IPS DF 6.9 (cell line): ENCODE results near the gene EXO1.

Source experiments
- DNase-seq: peaks from one replicate; pipeline ENCODE4 v3.0.0-alpha.2; 2013; ENCODE audit warnings: low read depth, low spot score
- H3K27ac ChIP-seq: one replicate; pipeline ENCODE4 v1.5.1; 2013; ENCODE audit warnings: low read length, control low read depth
- H3K27me3 ChIP-seq: 2 replicates; pipeline ENCODE4 v1.6.1; 2013; ENCODE audit warnings: mild to moderate bottlenecking, low read length; ENCODE audit not compliant: control insufficient read depth, insufficient read depth
- H3K36me3 ChIP-seq: 2 replicates; pipeline ENCODE4 v1.6.1; 2013; ENCODE audit warnings: low read length; ENCODE audit not compliant: control insufficient read depth, insufficient read depth
- H3K4me1 ChIP-seq: 2 replicates; pipeline ENCODE4 v1.6.1; 2013; ENCODE audit warnings: low read length; ENCODE audit not compliant: control insufficient read depth, insufficient read depth
- H3K4me3 ChIP-seq: 2 replicates; pipeline ENCODE4 v1.5.1; 2013; ENCODE audit warnings: mild to moderate bottlenecking, low read length
- H3K9me3 ChIP-seq: 2 replicates; pipeline ENCODE4 v1.6.1; 2013; ENCODE audit warnings: low read length, inconsistent platforms; ENCODE audit not compliant: control insufficient read depth, insufficient read depth
- WGBS: extraction: QIAGEN DNeasy Blood & Tissue Kit; methylation state at CpG from one replicate; pipeline ENCODE4 v1.1.7; 2013; ENCODE audit warnings: mixed read lengths, missing lambda C conversion rate; ENCODE audit not compliant: insufficient read length, insufficient coverage; 5-methylcytosine and 5-hydroxymethylcytosine counted together

Gene EXO1

DNA sequence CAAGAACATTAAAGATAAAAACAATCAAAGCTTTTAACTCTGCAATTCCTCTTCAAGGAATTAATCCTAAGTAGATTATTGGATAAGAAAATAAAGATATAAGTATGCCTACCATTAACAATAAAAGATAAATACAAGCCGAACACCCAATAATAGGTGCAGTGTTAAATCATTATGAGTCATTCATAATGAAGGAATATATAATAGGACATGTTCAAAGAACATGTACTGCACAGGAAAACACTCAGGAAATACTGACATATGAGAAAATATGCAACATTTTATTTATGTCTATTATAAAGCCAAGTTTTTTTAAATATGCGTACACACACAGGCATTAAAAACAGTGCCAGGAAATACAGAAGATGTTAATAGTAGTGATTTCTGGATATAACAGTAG is 11.1 kb upstream of the EXO1 start:
- H3K4me1 ChIP-seq: no peaks in the 10 kb centered on the region
- no peak overlapping the region for H3K4me3 ChIP-seq
- H3K36me3 ChIP-seq: no peaks in the 10 kb centered on the region
- no peak for DNase-seq
- H3K27ac ChIP-seq: no peak overlapping the region
- H3K27me3 ChIP-seq: no peaks in the 10 kb centered on the region
- no peaks in the 10 kb centered on the region for H3K9me3 ChIP-seq
- no CpG with 5 or more reads among the region's 2 CpGs for WGBS

DNA sequence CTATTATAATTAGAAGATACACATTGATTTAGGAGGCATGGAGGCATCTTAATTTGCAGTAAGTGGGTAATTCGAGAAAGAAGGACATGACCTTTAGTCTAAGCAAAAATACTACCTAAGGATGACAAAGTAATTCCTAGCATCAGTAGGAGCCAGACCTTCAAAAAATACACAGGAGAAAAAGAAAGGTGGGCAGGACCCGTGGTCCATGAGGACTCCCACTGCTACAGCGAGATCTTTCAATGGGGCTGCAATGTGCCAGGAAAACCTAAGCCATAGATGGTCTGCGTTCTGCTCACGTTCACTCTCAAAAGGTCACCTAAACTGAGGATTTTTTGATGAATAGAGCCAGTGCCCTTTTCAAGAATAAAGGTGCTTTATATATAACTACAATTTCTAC is 10.6 kb upstream of the EXO1 start:
- Histone ChIP-seq H3K9me3 (no peaks in the 10 kb centered on the region), H3K27me3 (no peaks in the 10 kb centered on the region), H3K4me1 (no peaks in the 10 kb centered on the region), H3K27ac (no peak overlapping the region), H3K36me3 (no peaks in the 10 kb centered on the region), H3K4me3 (no peak overlapping the region)
- no CpG with 5 or more reads among the region's 5 CpGs for WGBS
- DNase-seq: no peak

DNA sequence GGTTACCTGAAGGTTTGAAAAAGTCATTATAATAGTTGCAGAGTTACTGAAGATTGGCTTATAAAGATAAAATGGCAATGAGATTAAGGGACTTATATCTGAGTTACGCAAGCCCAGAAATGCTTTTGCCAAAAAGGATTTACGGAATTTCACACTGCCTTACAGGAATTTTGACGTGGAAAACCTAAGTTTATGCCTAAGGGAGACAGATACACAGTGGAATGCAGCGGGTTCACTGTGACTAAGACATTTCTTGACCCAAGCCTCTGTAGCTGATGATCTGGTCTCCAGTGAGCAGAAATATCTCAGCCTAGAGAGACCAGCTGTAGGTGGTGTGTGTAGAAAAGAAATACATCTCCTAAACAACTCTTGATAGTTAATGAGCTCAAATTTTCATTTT is 10.1 kb upstream of the EXO1 start:
- Histone ChIP-seq H3K4me1 (no peaks in the 10 kb centered on the region), H3K27me3 (no peaks in the 10 kb centered on the region), H3K9me3 (no peaks in the 10 kb centered on the region), H3K4me3 (no peak overlapping the region), H3K36me3 (no peaks in the 10 kb centered on the region), H3K27ac (no peak overlapping the region)
- no peak for DNase-seq
- no CpG with 5 or more reads among the region's 4 CpGs for WGBS

DNA sequence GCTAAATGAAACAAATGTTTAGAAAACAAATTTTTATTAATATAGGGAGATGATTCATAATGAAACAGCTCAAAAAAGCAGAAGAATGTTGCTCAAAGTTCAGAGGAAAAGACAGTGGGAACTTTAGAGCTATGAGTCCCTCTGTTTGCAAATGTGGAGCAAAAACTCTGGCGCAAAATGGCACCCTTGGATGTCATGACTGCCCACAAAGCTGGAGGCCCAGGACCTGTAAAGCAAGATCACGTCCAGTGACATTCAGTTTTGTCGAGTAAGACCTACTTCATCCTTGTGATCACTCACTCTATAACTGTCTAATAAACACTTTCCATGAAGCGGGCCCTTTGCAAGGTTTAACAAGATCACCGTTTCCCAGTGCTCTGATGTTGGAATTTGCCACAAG is 9.1 kb upstream of the EXO1 start:
- WGBS: no CpG with 5 or more reads among the region's 5 CpGs
- no peak for DNase-seq
- H3K36me3 ChIP-seq: no peaks in the 10 kb centered on the region
- H3K4me3 ChIP-seq: no peak overlapping the region
- H3K27ac ChIP-seq: no peak overlapping the region
- no peaks in the 10 kb centered on the region for H3K4me1 ChIP-seq
- H3K9me3 ChIP-seq: no peaks in the 10 kb centered on the region
- no peaks in the 10 kb centered on the region for H3K27me3 ChIP-seq

DNA sequence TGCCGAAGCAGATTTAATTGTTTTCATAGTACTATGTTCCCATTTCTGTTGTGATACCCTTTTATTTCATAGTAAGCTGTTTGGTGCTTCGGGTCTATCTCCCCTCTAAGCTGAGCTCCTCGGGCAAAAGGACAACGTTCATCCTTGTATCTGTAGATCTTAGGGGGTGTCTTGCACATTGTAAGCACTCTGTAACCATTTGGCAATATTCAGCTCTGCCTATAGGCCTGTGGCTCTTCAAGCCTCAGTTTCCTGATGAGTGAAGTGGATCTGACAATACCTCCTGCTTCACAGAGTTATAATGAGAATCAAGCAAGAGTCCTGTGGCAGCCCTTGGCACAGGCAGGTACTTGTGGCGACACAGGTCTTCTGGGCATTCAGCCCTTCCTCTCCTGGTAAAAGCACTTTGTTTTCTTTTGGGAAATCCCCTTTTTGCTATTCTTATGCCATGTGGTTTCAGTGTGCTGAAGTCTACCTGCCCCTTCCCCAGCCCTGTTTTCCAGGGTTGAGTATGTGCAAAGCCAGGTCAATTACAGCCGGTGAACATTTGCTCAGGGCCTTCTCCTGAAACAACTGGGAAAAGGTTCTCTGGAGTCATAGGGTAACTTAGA is 8.5 kb upstream of the EXO1 start:
- no CpG with 5 or more reads among the region's 6 CpGs for WGBS
- no peak for DNase-seq
- no peaks in the 10 kb centered on the region for H3K9me3 ChIP-seq

DNA sequence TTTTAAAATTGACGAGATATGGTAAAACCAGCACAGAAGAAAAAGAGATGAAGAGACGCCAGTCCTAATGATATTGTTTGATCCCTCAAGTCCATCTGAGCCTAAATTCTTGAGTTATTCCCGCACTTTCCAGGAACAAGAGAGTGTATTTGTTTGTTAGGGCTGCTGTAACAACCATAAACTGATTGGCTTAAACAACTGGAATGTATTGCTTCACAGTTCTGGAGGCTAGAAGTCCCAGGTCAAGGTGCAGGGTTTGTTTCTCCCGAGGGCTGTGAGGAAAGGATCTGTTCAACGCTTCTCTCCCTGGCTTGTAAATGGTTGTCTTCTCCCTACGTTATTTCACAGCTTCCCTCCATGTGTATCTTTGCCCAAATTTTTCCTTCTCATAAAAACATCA is 7.8 kb upstream of the EXO1 start:
- Histone ChIP-seq H3K4me3 (no peak overlapping the region), H3K9me3 (no peaks in the 10 kb centered on the region), H3K27me3 (no peaks in the 10 kb centered on the region), H3K36me3 (no peaks in the 10 kb centered on the region), H3K4me1 (no peaks in the 10 kb centered on the region), H3K27ac (no peak overlapping the region)
- DNase-seq: no peak
- no CpG with 5 or more reads among the region's 6 CpGs for WGBS

More for the DNA sequence above, 8.5 kb upstream of the EXO1 start:
- Histone ChIP-seq H3K4me3 (no peak overlapping the region), H3K27ac (no peak overlapping the region), H3K36me3 (no peaks in the 10 kb centered on the region), H3K27me3 (no peaks in the 10 kb centered on the region), H3K4me1 (no peaks in the 10 kb centered on the region)

DNA sequence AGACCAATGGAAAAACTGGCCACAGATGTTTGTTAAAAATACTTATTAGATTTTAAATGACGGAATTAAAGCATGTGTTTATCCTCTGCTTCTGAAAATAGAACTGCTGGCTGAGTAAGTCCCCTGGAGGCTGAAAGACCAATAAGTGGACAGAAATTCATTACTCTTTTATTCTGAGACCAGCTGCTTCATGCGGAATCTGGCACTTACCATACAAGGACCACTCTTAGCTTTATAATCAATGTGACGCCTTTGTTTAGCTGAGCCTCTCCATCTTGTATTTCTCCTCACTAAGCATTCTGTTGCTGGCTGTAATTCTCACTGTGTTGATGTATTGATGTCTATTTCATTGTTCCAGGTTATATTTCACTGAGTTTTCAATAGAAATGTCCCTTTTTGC is 6.3 kb upstream of the EXO1 start:
- Histone ChIP-seq H3K27me3 (no peaks in the 10 kb centered on the region), H3K4me1 (no peaks in the 10 kb centered on the region), H3K4me3 (no peak overlapping the region), H3K36me3 (no peaks in the 10 kb centered on the region), H3K27ac (no peak overlapping the region), H3K9me3 (no peaks in the 10 kb centered on the region)
- DNase-seq: no peak
- no CpG with 5 or more reads among the region's 3 CpGs for WGBS

DNA sequence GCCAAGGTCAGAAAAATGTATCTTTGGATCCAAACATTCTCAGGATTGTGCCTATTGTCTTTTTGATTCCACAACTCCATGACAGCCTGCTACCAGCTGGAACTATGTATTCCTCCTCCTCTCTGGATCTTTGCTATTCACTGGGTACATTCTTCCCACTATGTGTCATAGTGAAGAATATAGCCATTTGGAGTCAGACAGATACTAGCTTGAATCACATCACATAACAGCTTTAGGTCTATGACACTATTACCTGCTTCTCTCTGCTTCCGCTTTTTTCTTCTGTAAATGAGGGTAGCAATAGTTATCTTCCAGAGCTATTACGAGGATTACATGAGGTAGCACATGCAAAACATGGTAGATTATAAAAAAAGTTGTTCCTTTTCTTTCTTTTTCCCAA is 5.4 kb upstream of the EXO1 start:
- DNase-seq: no peak
- H3K4me3 ChIP-seq: no peak overlapping the region
- no peaks in the 10 kb centered on the region for H3K9me3 ChIP-seq
- WGBS: no CpG with 5 or more reads among the region's 2 CpGs
- no peaks in the 10 kb centered on the region for H3K27me3 ChIP-seq
- H3K36me3 ChIP-seq: no peaks in the 10 kb centered on the region
- no peak overlapping the region for H3K27ac ChIP-seq
- no peaks in the 10 kb centered on the region for H3K4me1 ChIP-seq

DNA sequence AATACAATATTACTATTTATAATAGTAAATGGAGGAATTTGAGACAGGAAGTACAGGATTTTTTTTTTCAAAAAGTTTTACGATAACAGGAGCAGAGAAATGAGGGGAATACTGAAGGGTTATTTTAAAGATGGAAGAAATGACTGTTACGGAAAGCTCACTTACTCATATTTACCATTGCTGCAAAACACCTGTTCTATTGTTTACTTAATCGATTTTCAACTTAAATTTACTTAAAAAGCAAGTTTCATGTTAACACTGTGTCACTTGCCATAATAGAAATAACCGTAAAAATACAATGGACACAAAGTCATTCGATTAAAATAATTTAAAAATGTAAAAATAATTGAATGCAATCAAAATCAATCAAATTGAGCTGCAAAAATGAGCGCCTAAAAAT is 3.4 kb upstream of the EXO1 start:
- no peaks in the 10 kb centered on the region for H3K4me1 ChIP-seq
- no peaks in the 10 kb centered on the region for H3K36me3 ChIP-seq
- H3K4me3 ChIP-seq: no peak overlapping the region
- H3K9me3 ChIP-seq: no peaks in the 10 kb centered on the region
- no peaks in the 10 kb centered on the region for H3K27me3 ChIP-seq
- no peak for DNase-seq
- no peak overlapping the region for H3K27ac ChIP-seq
- WGBS: 100% methylated on average over 1 of the region's 6 CpGs

DNA sequence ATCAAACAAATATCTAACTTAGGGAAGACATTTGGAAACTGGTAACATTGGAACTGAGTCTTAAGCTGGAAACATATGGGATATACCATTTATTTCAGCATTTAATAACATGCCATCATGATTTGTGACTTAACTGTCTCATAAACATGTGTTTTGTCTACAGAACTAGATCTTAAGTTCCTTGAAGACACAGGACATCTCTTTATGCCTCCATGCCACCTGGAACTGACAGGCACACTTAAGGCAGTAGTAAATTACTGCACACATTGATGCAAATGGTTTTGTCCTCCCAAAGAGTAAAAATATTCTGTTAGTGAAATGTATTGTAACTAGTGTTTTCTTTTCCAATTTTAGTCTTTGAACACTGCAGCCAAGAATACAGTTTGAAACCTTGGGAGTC is 1.6 kb upstream of the EXO1 start:
- H3K27me3 ChIP-seq: no peaks in the 10 kb centered on the region
- H3K9me3 ChIP-seq: no peaks in the 10 kb centered on the region
- no peak overlapping the region for H3K27ac ChIP-seq
- no peak for DNase-seq
- H3K4me1 ChIP-seq: no peaks in the 10 kb centered on the region
- H3K4me3 ChIP-seq: no peak overlapping the region
- no peaks in the 10 kb centered on the region for H3K36me3 ChIP-seq

DNA sequence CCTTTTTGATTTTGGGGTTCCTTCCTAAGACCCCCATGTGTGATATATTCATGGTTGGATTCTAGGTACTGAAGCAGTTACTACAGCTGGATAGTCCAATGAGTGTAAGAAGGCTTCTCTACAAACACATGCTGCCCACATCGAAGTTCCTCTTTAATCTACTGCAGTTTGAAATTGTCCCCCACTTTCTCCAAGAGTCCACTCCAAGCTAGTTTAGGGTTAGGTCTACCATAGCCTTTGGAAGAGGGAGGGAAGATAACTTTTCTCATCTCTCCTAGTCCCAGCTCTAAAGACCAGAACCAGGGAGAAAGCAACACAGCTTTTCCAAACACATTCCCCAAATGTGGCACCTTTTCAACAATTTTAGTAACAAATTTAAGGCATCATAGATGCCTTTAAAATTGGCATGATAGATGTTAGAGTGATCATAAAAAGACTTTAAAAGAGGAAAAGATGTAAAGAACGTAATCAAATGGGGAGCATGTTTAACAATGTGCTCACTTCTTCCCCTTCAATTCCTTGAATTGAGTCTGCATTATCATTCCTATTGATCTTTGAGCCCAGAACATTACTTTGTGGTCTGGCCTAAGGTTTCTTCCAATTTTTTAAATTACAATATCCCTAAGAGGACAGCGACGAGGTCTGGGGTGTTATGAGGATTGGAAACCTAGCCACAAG is 1.0 kb upstream of the EXO1 start:
- H3K36me3 ChIP-seq: no peaks in the 10 kb centered on the region; the same call in 1 of the 2 replicates
- H3K9me3 ChIP-seq: no peaks in the 10 kb centered on the region
- no peaks in the 10 kb centered on the region for H3K4me1 ChIP-seq
- WGBS: no CpG with 5 or more reads among the region's 4 CpGs
- no peak overlapping the region for H3K27ac ChIP-seq
- DNase-seq: no peak
- no peaks in the 10 kb centered on the region for H3K27me3 ChIP-seq
- no peak overlapping the region for H3K4me3 ChIP-seq
